ENCODE measurements around the gene TMEM158. TPM values are rescaled to one million over a fixed set of nuclear protein-coding genes. Genes with fewer than 3 reads are reported as not detected.

The TMEM158 gene
- total RNA-seq, 1 experiment from 2014 or later = 7.5 TPM

DNA sequence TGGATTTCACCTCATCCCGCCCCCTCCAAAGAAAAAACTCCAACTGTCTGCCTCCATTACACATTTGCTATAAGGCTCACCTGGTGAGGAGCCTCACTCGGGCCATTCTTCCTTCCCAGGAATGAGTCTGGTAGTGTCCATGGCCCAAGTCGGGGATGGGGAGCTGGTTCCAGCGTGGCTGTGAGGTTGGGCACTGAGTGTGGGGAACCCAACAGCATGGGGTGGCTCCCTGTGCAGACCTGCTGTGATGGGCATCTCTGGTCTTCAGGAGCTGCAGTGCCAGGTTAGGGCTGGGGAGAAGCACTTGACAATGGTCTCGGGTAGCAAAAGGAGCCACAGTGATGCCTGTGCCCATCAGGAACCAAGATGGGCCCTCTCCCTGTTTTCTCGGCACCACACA lies 39.2 kb downstream of the TMEM158 start:
- BruUV-seq (replicated peaks) = no TSS peak
- H3K9me3 ChIP-seq (ENCODE audit: insufficient read depth, low read depth) = no peaks in the 10 kb centered on the region
- CTCF ChIA-PET = no interaction called here

DNA sequence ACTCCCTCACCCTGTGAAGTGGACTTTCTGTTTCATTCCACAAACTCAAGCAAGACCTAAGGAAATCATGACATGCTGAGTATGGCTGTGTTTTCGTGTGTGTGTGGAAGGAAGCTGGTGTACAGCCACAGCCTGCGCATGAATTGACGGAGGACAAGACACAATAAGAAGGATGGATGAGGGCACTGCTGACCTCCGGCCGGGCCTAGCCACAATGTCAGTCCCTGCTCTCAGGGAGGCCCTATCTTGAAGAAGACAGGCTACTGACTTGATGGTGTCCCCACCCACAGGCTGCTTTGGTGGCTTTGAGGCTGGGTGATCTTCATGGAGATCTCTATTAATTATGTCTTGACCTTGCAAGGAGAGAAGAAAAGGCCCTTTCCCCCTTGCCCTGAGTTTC lies 40.6 kb downstream of the TMEM158 start:
- CTCF ChIA-PET = no interaction called here
- Histone ChIP-seq H3K4me1 (replicated peaks; ENCODE audit: insufficient read depth) (peaks cover 40% of the 10 kb centered on the region), H3K27ac (no peak overlapping the region), H3K79me2 (ENCODE audit: low read depth) (no peaks in the 10 kb centered on the region), H3K36me3 (ENCODE audit: low read depth) (no peaks in the 10 kb centered on the region), H3K4me2 (no peak overlapping the region), H3F3A (ENCODE audit: insufficient read depth, low read depth) (peaks cover 16% of the 10 kb centered on the region), H3K9me2 (ENCODE audit: insufficient read depth) (no peaks in the 10 kb centered on the region), H3K9me3 (ENCODE audit: insufficient read depth, low read depth) (no peaks in the 10 kb centered on the region), H4K20me1 (ENCODE audit: insufficient read depth) (no peaks in the 10 kb centered on the region), H2AFZ (no peak overlapping the region), H3K27me3 (ENCODE audit: insufficient read depth, low read depth) (no peaks in the 10 kb centered on the region), H3K4me3 (no peak overlapping the region)
- no peak for DNase-seq
- no TSS peak for BruUV-seq (replicated peaks)
- intact Hi-C loops (cut with micrococcal nuclease; ENCODE audit: unreplicated experiment) = no loop called here
- POLR2A ChIA-PET (ENCODE audit: unreplicated experiment) = no interaction called here
- TF ChIP-seq EZH2 (IDR thresholded peaks at IDR 0.05; ENCODE audit: low read depth) = no peak
- TF ChIP-seq, protein P1, sequence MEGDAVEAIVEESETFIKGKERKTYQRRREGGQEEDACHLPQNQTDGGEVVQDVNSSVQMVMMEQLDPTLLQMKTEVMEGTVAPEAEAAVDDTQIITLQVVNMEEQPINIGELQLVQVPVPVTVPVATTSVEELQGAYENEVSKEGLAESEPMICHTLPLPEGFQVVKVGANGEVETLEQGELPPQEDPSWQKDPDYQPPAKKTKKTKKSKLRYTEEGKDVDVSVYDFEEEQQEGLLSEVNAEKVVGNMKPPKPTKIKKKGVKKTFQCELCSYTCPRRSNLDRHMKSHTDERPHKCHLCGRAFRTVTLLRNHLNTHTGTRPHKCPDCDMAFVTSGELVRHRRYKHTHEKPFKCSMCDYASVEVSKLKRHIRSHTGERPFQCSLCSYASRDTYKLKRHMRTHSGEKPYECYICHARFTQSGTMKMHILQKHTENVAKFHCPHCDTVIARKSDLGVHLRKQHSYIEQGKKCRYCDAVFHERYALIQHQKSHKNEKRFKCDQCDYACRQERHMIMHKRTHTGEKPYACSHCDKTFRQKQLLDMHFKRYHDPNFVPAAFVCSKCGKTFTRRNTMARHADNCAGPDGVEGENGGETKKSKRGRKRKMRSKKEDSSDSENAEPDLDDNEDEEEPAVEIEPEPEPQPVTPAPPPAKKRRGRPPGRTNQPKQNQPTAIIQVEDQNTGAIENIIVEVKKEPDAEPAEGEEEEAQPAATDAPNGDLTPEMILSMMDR (conservative IDR thresholded peaks at IDR 0.05) = no peak

More for the DNA sequence above, 39.2 kb downstream of the TMEM158 start:
- POLR2A ChIA-PET (ENCODE audit: unreplicated experiment) = no interaction called here
- Histone ChIP-seq H4K20me1 (ENCODE audit: insufficient read depth) (no peaks in the 10 kb centered on the region), H3K4me2 (no peak overlapping the region), H3F3A (ENCODE audit: insufficient read depth, low read depth) (peaks cover 16% of the 10 kb centered on the region), H3K27ac (no peak overlapping the region), H2AFZ (no peak overlapping the region), H3K79me2 (ENCODE audit: low read depth) (no peaks in the 10 kb centered on the region), H3K27me3 (ENCODE audit: insufficient read depth, low read depth) (no peaks in the 10 kb centered on the region), H3K36me3 (ENCODE audit: low read depth) (no peaks in the 10 kb centered on the region), H3K4me1 (replicated peaks; ENCODE audit: insufficient read depth) (peaks cover 28% of the 10 kb centered on the region), H3K4me3 (no peak overlapping the region), H3K9me2 (ENCODE audit: insufficient read depth) (no peaks in the 10 kb centered on the region)
- DNase-seq = no peak
- intact Hi-C loops (cut with micrococcal nuclease; ENCODE audit: unreplicated experiment) = no loop called here
- TF ChIP-seq, protein P1 (conservative IDR thresholded peaks at IDR 0.05) = no peak
- TF ChIP-seq EZH2 (IDR thresholded peaks at IDR 0.05; ENCODE audit: low read depth) = no peak

DNA sequence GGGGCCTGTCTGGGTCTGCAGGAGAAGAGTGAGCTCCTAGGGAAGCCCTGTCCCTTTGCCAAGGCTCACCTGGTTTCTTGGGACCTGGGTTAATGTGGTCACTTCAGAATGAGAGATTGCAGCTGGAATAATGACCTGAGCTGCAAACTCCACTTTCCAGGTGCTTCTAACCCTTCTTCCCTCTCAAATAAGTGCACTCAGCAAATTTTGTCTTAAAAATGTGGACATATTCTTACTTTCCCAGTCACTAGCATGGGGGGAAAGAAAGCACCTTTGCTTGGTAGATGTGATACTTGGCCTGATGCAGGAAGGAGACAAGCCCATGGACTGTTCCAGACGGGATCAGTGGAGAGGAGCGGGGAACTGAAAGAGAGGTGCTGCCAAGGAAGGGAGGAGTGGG lies 41.0 kb downstream of the TMEM158 start:
- H3K4me1 ChIP-seq (replicated peaks; ENCODE audit: insufficient read depth) = peaks cover 40% of the 10 kb centered on the region
- no TSS peak for BruUV-seq (replicated peaks)
- no peak overlapping the region for H2AFZ ChIP-seq
- no peaks in the 10 kb centered on the region for H3K9me3 ChIP-seq (ENCODE audit: insufficient read depth, low read depth)
- no peaks in the 10 kb centered on the region for H4K20me1 ChIP-seq (ENCODE audit: insufficient read depth)
- H3K79me2 ChIP-seq (ENCODE audit: low read depth) = no peaks in the 10 kb centered on the region
- no peak overlapping the region for H3K27ac ChIP-seq
- no peaks in the 10 kb centered on the region for H3K9me2 ChIP-seq (ENCODE audit: insufficient read depth)
- TF ChIP-seq EZH2 (IDR thresholded peaks at IDR 0.05; ENCODE audit: low read depth) = no peak
- TF ChIP-seq, protein P1 (conservative IDR thresholded peaks at IDR 0.05) = no peak
- POLR2A ChIA-PET (ENCODE audit: unreplicated experiment) = no interaction called here
- CTCF ChIA-PET = no interaction called here
- intact Hi-C loops (cut with micrococcal nuclease; ENCODE audit: unreplicated experiment) = no loop called here
- H3K27me3 ChIP-seq (ENCODE audit: insufficient read depth, low read depth) = no peaks in the 10 kb centered on the region
- no peak overlapping the region for H3K4me3 ChIP-seq
- DNase-seq = no peak
- H3K4me2 ChIP-seq = no peak overlapping the region
- peaks cover 16% of the 10 kb centered on the region for H3F3A ChIP-seq (ENCODE audit: insufficient read depth, low read depth)
- H3K36me3 ChIP-seq (ENCODE audit: low read depth) = no peaks in the 10 kb centered on the region

Measured in PC-9 (cell line).